Left lung (tissue), 10 donors: ENCODE data around the gene AP2A2. TPM values are rescaled to one million over a fixed set of nuclear protein-coding genes. Genes with fewer than 3 reads are reported as not detected.

Experiments used
- ATAC-seq: fragments of 200-7000 bp; cut with Tn5 transposase; one replicate; pipeline ENCODE4 v1.9.1; 2020; ENCODE audit warnings: moderate library complexity
- DNase-seq, 4 donors: peaks; one replicate each; pipeline ENCODE4 v3.0.0-alpha.2; 2013 to 2020
- H3K27ac ChIP-seq, 2 donors: fragments of 200-600 bp; sonication (generic) in 1 of 2; one replicate each; pipeline versions ENCODE4 v1.5.0 to v1.8.0; 2020 to 2021
- H3K27me3 ChIP-seq, 2 donors: fragments of 200-600 bp; sonication (generic) in 1 of 2; one replicate each; pipeline versions ENCODE4 v1.5.0 to v1.8.0; 2020 to 2021
- H3K36me3 ChIP-seq, 2 donors: fragments of 200-600 bp; sonication (generic) in 1 of 2; one replicate each; pipeline versions ENCODE4 v1.5.0 to v1.8.0; 2020 to 2021
- H3K4me1 ChIP-seq, 2 donors: fragments of 200-600 bp; one replicate each; pipeline ENCODE4 v1.8.0; 2021
- H3K4me3 ChIP-seq, 2 donors: fragments of 200-600 bp; sonication (generic) in 1 of 2; one replicate each; pipeline versions ENCODE4 v1.5.0 to v1.8.0; 2020 to 2021; ENCODE audit warnings: mild to moderate bottlenecking in 1 of 2
- H3K9me3 ChIP-seq, 2 donors: fragments of 200-600 bp; sonication (generic) in 1 of 2; one replicate each; pipeline versions ENCODE4 v1.5.0 to v1.8.0; 2020 to 2021
- CTCF ChIP-seq, 2 donors: fragments of 200-600 bp; sonication (generic) in 1 of 2; IDR thresholded peaks; one replicate each; pipeline versions ENCODE4 v1.5.0 to v1.8.0; 2021; ENCODE audit warnings: antibody characterized with exemption in 2 of 2
- intact Hi-C, 2 donors: fragments of 100-400 bp; cut with DNase I; formaldehyde crosslinking; loops; one replicate each; pipeline versions ENCODE4 v1.11.2 to v1.14.2; 2022
- polyA plus RNA-seq, 6 donors: library from polyadenylated mRNA; unstranded; fragments of 120-200 nt; gene quantifications; one replicate each; pipeline ENCODE4 v1.2.1, GENCODE V29; 2013; ENCODE audit not compliant: insufficient read length in 6 of 6
- total RNA-seq, 2 donors: library from RNA; stranded (reverse); fragmentation: NEBNext Ultra II Directional; extraction: Animal tissue kit (Norgen Biotek cat#: 25700); gene quantifications; one replicate each; pipeline ENCODE4 v1.2.1, GENCODE V29; 2021
- donor health status: DM: no; HTN: yes; CAD: no.
- donor health status: DM: no; HTN: no; CAD: no.

AP2A2 gene
- total and polyA plus RNA-seq, 8 donors: 77.0 to 98.4 (median 83.0) TPM

DNA sequence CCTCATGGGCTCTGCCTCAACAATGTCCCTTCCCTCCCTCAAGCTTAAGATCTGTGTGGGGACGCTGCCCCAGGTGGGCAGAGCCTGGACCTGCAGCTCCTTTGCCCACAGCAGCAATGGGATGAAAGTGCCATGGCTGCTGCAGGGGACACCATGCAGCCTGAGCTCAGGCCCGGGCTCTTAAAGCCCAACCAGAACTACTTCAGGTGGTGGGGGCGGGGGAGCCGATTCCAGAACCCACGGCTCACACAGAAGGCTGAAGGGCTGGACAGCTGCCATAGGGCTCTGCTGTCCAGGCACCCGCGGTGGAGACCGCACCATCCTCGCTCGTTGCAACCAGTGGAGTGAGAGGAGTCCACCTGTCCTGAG lies 27.5 kb upstream of the AP2A2 start:
- no peaks in the 10 kb centered on the region for H3K27me3 ChIP-seq
- DNase-seq: peak in 1 of 4 donors; percentile 13
- no peak overlapping the region for H3K27ac ChIP-seq
- intact Hi-C loops: no loop called here
- peaks cover 0 to 53% of the 10 kb centered on the region in 2 donors for H3K36me3 ChIP-seq
- no peak for ATAC-seq
- no peak for TF ChIP-seq CTCF (IDR thresholded peaks at IDR 0.05)
- no peaks in the 10 kb centered on the region for H3K9me3 ChIP-seq
- H3K4me3 ChIP-seq: no peak overlapping the region
- H3K4me1 ChIP-seq: no peaks in the 10 kb centered on the region

- H3K4me3 ChIP-seq: no peak overlapping the region
- no peak for TF ChIP-seq CTCF (IDR thresholded peaks at IDR 0.05)
- H3K27ac ChIP-seq: no peak overlapping the region
- peaks cover 0 to 58% of the 10 kb centered on the region in 2 donors for H3K36me3 ChIP-seq
- DNase-seq: peak in 1 of 4 donors; percentile 12
- intact Hi-C loops: no loop called here
- H3K27me3 ChIP-seq: no peaks in the 10 kb centered on the region
- H3K4me1 ChIP-seq: no peaks in the 10 kb centered on the region
- peak; percentile 57 for ATAC-seq
- H3K9me3 ChIP-seq: no peaks in the 10 kb centered on the region
These were observed 27.0 kb upstream of the AP2A2 start for GRCh38 chr11:898540-899190.

DNA sequence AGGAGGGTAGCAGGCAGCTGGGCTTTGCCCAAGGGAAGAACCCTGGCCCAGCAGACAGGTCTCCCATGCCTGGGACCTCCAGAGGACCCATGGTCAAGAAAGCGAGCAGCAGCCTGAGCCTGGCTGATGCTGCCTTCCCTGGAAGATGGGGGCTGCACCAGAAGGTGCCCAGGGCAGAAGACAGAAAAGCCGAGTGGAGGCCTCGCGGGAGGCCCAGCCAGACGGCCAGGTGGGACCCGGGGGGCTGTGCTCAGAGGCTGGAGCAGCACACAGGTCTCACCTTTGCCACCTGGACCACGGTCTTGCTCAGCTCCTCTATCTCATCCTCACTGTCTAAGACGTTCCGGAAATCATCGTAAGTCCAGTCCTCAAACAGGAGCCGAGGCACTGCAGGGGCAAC lies 25.9 kb upstream of the AP2A2 start:
- no peaks in the 10 kb centered on the region for H3K27me3 ChIP-seq
- no peak for DNase-seq
- H3K9me3 ChIP-seq: no peaks in the 10 kb centered on the region
- H3K4me3 ChIP-seq: no peak overlapping the region
- H3K27ac ChIP-seq: no peak overlapping the region
- no peak for ATAC-seq
- no peak for TF ChIP-seq CTCF (IDR thresholded peaks at IDR 0.05)
- peaks cover 0 to 69% of the 10 kb centered on the region in 2 donors for H3K36me3 ChIP-seq
- intact Hi-C loops: no loop called here
- no peaks in the 10 kb centered on the region for H3K4me1 ChIP-seq

GRCh38 chr11:900545-900944 lies 25.1 kb upstream of the AP2A2 start:
- H3K4me3 ChIP-seq: no peak overlapping the region
- H3K27ac ChIP-seq: no peak overlapping the region
- peaks cover 0 to 71% of the 10 kb centered on the region in 2 donors for H3K36me3 ChIP-seq
- intact Hi-C loops: no loop called here
- no peak for DNase-seq
- H3K4me1 ChIP-seq: no peaks in the 10 kb centered on the region
- no peaks in the 10 kb centered on the region for H3K9me3 ChIP-seq
- no peaks in the 10 kb centered on the region for H3K27me3 ChIP-seq
- TF ChIP-seq CTCF (IDR thresholded peaks at IDR 0.05): no peak
- ATAC-seq: no peak

- no peak for ATAC-seq
- no peak for DNase-seq
- Histone ChIP-seq H3K9me3 (no peaks in the 10 kb centered on the region), H3K27me3 (no peaks in the 10 kb centered on the region), H3K4me3 (no peak overlapping the region), H3K4me1 (no peaks in the 10 kb centered on the region), H3K27ac (no peak overlapping the region), H3K36me3 (peaks cover 0 to 74% of the 10 kb centered on the region in 2 donors)
- intact Hi-C loops: no loop called here
- TF ChIP-seq CTCF (IDR thresholded peaks at IDR 0.05): no peak
These were observed 24.1 kb upstream of the AP2A2 start for GRCh38 chr11:901452-902061.
